Left ventricle myocardium inferior (tissue), 1 donor: ENCODE measurements around the gene NAT14. TPM values are rescaled to one million over a fixed set of nuclear protein-coding genes. Genes with fewer than 3 reads are reported as not detected.

ENCODE experiments used
- DNase-seq: peaks from one replicate; pipeline ENCODE4 v3.0.0-alpha.2; 2020
- H3K27ac ChIP-seq: fragments of 200-600 bp; replicated peaks from 2 replicates; pipeline ENCODE4 v1.8.0; 2021
- H3K27me3 ChIP-seq: fragments of 200-600 bp; 2 replicates; pipeline ENCODE4 v1.8.0; 2021; ENCODE audit warnings: low read depth
- H3K36me3 ChIP-seq: fragments of 200-600 bp; 2 replicates; pipeline ENCODE4 v1.8.0; 2021
- H3K4me1 ChIP-seq: fragments of 200-600 bp; 2 replicates; pipeline ENCODE4 v1.8.0; 2021
- H3K4me3 ChIP-seq: fragments of 200-600 bp; 2 replicates; pipeline ENCODE4 v1.8.0; 2021; ENCODE audit warnings: mild to moderate bottlenecking, moderate library complexity
- H3K9me3 ChIP-seq: fragments of 200-600 bp; replicated peaks from 2 replicates; pipeline ENCODE4 v1.8.0; 2021
- intact Hi-C: fragments of 100-400 bp; cut with micrococcal nuclease; formaldehyde crosslinking; loops from one replicate; pipeline ENCODE4 v1.11.0; 2022
- total RNA-seq: library from RNA; stranded (reverse); fragmentation: NEBNext Ultra II Directional; extraction: Animal tissue kit (Norgen Biotek cat#: 25700); gene quantifications from one replicate; pipeline ENCODE4 v1.2.1, GENCODE V29; 2021
- TF ChIP-seq, protein P1 (sequence below): fragments of 200-600 bp; IDR thresholded peaks from 2 replicates; pipeline ENCODE4 v1.8.0; 2021; ENCODE audit warnings: antibody characterized with exemption, mild to moderate bottlenecking, borderline replicate concordance
- donor health status: DM: no; HTN: yes; CAD: no; lungs with severe emphysema.

The NAT14 gene
- total RNA-seq, 1 donor from 2014 or later, result 5.2 TPM

DNA sequence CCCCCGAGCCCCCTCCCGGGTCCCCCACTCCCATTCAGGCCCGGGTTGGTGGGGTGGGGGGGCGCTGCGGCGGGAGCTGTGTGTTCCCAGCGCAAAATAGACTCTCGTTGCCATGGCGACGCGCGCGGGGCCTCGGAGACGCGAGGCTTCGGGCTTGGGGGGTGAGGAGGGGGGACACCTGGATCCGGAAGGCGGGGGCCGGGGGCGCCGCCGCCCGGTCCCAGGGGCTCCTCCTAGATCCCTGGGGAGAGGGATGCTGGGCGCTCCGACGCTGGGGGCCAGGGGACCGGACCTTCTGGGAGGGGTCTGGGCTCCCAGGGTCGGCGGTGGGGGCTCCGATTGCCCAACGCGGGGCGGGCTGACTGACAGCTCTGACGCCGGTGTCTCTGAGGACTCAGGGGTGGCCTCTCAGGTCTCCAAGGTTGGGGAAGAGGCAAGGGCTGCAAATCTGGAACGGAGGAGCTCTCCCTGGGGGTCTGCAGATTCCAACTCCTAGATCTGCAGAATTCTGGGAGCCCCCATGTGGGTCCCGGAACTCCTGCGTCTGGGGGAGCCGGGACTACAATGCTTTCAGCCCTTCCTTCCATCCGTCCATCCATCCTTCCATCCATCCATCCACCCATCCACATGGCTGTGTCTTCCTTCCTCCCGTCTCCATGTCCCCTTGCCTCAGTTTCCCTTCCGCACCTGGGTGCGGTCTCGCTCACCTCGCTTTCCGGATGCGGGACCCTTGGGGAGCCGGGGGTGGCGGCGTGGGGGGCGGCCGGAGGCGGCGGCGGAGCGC is 32.8 kb upstream of the NAT14 start:
- TF ChIP-seq, protein P1, sequence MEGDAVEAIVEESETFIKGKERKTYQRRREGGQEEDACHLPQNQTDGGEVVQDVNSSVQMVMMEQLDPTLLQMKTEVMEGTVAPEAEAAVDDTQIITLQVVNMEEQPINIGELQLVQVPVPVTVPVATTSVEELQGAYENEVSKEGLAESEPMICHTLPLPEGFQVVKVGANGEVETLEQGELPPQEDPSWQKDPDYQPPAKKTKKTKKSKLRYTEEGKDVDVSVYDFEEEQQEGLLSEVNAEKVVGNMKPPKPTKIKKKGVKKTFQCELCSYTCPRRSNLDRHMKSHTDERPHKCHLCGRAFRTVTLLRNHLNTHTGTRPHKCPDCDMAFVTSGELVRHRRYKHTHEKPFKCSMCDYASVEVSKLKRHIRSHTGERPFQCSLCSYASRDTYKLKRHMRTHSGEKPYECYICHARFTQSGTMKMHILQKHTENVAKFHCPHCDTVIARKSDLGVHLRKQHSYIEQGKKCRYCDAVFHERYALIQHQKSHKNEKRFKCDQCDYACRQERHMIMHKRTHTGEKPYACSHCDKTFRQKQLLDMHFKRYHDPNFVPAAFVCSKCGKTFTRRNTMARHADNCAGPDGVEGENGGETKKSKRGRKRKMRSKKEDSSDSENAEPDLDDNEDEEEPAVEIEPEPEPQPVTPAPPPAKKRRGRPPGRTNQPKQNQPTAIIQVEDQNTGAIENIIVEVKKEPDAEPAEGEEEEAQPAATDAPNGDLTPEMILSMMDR, result no peak
- no peak for DNase-seq
- Histone ChIP-seq H3K36me3 (no peaks in the 10 kb centered on the region), H3K4me3 (peak overlapping the region; percentile 37), H3K27me3 (peaks cover 39% of the 10 kb centered on the region), H3K27ac (no peak overlapping the region), H3K4me1 (peaks cover 13% of the 10 kb centered on the region), H3K9me3 (no peaks in the 10 kb centered on the region)
- intact Hi-C loops, result no loop called here

DNA sequence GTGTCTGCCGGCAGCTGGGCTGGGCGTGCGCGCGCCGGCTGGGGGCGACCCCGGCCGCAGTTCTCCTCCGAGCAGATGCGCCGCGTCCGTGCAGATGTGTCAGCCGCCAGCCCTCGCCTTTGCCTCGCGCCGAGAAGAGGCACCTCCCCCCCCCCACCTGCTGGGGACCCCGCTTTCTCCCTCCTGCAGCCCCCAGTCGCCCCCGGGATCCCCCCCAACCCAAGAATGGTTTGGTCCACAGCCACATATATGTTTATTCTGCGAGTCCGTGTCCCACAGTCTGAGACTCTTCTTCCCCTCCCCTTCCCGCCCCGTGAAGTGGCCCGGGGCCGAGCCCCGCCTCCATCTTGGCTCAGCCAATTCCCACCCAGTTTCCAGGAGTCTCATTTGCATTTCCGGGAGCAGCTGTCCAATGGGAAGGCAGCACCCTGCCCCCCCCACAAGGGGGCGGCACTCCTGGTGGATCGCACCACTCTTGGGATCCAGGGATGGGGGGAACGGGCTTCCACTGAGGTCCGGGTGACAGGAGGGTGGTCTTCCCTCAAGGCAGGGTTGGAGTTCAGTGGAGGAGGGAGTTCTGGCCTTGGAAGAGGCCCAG is 32.1 kb upstream of the NAT14 start:
- Histone ChIP-seq H3K27ac (no peak overlapping the region), H3K9me3 (no peaks in the 10 kb centered on the region), H3K27me3 (peaks cover 36% of the 10 kb centered on the region), H3K4me1 (peaks cover 13% of the 10 kb centered on the region), H3K4me3 (peak overlapping the region; percentile 37), H3K36me3 (no peaks in the 10 kb centered on the region)
- DNase-seq, result peak; percentile 66
- TF ChIP-seq, protein P1, result no peak
- intact Hi-C loops, result no loop called here

DNA sequence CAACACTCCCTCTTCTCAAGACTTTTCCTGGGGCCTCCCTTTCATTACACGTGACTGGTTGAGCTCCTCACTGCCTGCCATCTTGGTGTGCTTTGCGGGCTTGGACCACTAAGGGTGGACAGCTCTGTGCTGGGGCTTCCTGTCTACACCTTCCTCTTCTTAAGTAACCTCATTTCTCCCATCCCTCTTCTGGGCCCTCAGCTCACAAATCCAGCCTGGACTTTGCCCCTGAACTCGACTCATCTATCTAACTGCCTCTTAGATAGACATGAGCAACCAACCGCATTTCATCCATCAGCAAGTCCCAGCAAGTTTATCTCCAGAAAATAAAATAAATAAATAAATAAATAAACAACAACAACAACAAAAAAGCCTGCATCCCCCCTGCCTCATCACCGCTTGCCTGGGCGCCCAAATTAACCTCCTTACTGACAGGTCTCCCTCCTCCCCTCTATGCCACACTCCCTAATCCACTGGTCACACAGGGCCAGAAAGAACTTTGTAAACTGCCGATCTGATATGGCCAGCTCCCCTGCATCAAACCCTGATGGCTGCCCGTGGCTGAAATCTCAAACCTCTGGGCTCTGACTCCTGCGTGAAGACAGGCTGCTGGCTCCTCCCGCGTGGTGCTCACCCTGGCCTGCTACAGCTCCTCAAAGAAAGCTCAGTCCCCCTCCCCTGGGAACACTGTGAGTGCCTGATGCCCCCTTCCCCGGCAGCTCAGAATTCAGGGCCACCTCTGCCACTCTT is 31.3 kb upstream of the NAT14 start:
- TF ChIP-seq, protein P1, result no peak
- Histone ChIP-seq H3K9me3 (no peaks in the 10 kb centered on the region), H3K4me3 (no peak overlapping the region), H3K36me3 (no peaks in the 10 kb centered on the region), H3K27ac (no peak overlapping the region), H3K4me1 (peaks cover 13% of the 10 kb centered on the region), H3K27me3 (peaks cover 36% of the 10 kb centered on the region)
- DNase-seq, result no peak
- intact Hi-C loops, result no loop called here

DNA sequence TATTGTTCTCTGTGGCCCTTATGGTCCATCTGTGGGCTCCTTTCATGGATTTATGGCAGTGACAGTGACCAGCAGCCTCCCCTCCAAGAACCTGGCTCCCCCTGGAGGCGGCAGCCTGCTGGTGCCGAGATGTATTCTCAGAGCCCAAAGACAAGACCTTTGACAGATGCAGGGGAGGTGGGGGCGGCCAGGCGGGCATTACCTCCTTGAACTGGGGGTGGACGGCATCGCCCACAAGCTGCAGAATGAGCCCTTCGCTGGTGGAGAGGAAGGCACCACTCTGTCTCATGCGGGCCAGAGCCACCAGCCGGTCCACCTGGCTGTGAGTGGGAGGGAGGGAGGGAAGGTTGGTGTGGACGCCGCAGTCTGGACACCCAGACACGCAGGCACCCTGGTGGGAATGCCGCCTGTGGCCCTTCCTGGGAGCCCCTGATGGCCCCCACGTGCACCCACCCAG is 30.2 kb upstream of the NAT14 start:
- peaks cover 17% of the 10 kb centered on the region for H3K4me1 ChIP-seq
- no peak overlapping the region for H3K4me3 ChIP-seq
- H3K36me3 ChIP-seq, result no peaks in the 10 kb centered on the region
- peaks cover 28% of the 10 kb centered on the region for H3K27me3 ChIP-seq
- TF ChIP-seq, protein P1, result peak; percentile 56
- no peak overlapping the region for H3K27ac ChIP-seq
- no peak for DNase-seq
- intact Hi-C loops, result no loop called here
- H3K9me3 ChIP-seq, result no peaks in the 10 kb centered on the region

DNA sequence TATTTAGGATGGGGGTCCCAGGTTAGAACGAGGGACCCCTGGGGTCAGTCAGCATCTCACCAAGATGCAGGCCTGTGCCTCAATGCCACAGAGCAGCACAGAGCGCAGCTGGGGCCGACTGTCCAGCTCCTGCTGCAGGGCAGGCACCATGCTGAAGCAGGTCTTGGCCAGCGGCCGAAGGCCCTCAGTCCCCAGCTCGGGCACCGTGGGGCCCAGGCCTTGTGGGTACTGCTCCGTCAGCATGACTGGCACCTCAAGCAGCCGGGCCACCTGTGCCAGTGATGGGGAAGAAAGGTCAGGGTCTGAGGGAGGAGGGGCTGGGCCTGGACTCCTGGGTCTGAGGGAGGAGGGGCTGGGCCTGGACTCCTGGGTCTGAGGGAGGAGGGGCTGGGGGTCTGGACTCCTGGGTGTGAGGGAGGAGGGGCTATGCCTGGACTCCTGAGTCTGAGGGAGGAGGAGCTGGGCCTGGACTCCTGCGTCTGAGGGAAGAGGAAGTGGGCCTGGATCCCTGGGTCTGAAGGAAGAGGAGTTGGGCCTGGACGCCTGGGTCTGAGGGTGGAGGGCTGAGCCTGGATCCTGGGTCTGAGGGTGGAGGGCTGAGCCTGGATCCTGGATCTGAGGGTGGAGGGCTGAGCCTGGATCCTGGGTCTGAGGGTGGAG is 29.3 kb upstream of the NAT14 start:
- DNase-seq, result no peak
- H3K9me3 ChIP-seq, result no peaks in the 10 kb centered on the region
- H3K4me3 ChIP-seq, result no peak overlapping the region
- peaks cover 27% of the 10 kb centered on the region for H3K27me3 ChIP-seq
- no peak overlapping the region for H3K27ac ChIP-seq
- intact Hi-C loops, result no loop called here
- H3K36me3 ChIP-seq, result no peaks in the 10 kb centered on the region
- TF ChIP-seq, protein P1, result no peak
- H3K4me1 ChIP-seq, result peaks cover 26% of the 10 kb centered on the region
